ENCODE data around the gene KCNK10. TPM values are rescaled to one million over a fixed set of nuclear protein-coding genes. Genes with fewer than 3 reads are reported as not detected.

KCNK10 gene
- total RNA-seq, 1 experiment from 2014 or later: 1.9 TPM

DNA sequence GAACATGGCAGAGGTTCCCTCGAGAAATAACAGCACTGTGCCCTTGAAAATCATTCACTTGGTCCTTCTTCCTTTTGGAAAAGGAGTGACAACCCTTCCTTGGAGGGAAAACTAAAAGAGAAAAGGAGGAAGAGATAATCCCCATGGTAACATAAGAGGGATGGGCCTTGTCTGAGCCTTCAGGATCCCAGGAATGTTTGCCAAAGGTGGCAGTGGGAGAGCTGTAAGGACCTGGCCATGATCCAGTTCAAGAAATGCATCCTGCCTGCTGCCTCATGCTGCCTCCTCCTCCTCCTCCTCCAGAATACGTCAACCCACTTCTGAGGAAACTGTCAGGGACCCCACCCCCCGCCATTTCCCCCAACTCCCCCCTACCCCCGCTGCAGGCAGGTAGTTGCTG lies 118.8 kb downstream of the KCNK10 start:
- in situ Hi-C loops (cut with HindIII; ENCODE audit: low pct_unique_long_range_greater_than_20kb, low sequenced_read_pairs): no loop called here
- no peak for DNase-seq (ENCODE audit: low read depth, low spot score)

DNA sequence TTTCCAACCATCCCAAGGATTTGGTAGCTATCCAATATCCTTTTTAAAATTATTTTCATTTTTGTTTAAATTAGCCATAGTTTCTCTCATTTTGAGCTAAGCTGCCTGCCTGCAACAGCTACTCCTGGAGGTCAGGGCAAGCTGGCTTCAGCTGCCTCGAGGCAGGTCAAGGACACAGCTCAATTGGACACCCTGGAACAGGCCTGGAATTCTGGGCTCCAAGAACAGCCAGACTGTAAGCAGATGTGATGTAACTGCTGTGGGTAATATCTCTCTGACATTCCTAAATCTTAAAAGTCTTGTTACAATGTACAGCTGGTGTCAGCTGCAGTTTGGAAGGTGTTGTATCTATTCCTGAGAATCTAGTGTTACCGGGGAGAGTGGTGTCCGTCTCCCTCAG lies 119.8 kb downstream of the KCNK10 start:
- DNase-seq (ENCODE audit: low read depth, low spot score): no peak
- in situ Hi-C loops (cut with HindIII; ENCODE audit: low pct_unique_long_range_greater_than_20kb, low sequenced_read_pairs): no loop called here

DNA sequence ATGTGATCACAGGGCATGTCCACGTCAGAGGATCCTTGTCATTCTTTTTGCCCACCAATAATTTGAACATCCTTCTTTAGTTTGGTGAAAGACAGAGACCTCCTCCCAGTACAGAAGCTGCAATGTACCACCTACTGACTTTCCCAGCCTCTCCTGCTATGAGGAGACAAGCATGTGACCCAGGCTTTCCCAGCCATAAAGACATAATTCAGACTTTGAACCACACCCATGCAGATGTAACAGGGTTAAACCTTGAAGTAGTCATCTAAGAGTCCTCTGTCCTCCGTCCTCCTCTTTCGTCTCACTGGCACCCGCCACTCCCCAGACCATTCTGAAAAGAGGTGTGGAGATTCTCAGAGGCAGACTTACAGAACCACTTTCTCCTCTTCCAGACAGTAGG lies 120.8 kb downstream of the KCNK10 start:
- in situ Hi-C loops (cut with HindIII; ENCODE audit: low pct_unique_long_range_greater_than_20kb, low sequenced_read_pairs): no loop called here
- no peak for DNase-seq (ENCODE audit: low read depth, low spot score)

DNA sequence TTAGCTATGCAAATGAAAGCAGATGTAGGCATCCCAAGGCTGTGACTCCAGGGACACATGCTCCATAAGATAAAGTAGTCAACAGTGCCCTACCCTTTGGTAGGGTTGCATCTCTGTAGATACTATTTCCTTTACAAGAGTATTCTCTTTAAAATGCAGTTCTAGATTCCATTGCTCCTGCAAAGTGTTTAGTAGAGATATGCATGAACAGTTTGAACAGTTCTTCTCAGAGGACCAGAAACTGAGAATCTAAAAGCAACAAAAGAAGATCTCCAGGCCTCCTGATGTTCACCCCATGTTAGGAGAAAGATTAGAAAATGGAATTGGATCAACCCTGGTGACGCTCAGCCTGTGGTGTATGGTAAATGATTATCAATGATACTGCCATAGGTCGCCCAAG lies 121.2 kb downstream of the KCNK10 start:
- DNase-seq (ENCODE audit: low read depth, low spot score): no peak
- in situ Hi-C loops (cut with HindIII; ENCODE audit: low pct_unique_long_range_greater_than_20kb, low sequenced_read_pairs): no loop called here

DNA sequence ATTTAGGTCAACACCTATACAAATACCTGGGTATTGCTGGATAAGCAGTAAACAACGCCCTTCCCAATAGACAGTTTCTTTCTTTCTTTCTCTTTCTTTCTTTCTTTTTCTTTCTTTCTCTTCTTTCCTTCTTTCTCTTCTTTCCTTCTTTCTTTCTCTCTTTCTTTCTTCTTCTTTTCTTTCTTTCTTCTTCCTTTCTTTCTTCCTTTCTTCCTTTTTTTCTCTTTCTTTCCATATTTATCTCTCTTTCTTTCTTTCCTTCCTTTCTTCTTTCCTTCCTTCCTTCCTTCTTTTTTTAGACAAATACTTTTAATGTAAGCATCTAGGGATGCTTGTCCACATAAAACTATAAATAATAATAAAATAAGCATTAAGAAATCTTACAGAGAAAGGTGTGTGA lies 123.2 kb downstream of the KCNK10 start:
- DNase-seq (ENCODE audit: low read depth, low spot score): no peak
- in situ Hi-C loops (cut with HindIII; ENCODE audit: low pct_unique_long_range_greater_than_20kb, low sequenced_read_pairs): no loop called here

DNA sequence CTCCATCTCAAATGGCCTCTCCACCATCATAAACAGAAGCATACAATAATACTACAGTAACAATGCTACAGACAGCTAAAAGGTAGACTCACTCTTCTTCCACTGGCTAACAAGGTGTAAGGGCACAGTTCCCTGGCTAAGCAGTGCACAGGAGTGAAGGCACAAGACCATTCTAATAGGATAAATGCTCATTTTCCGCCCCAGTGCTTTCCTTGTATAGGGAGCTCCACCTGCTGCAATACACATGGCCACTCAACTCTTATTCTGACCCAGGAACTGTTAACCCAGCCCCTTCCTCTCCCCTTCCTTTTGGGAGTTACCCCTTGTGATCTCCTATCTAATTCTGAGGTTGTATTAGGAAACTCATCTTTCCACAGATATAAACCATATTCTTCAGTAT lies 124.6 kb downstream of the KCNK10 start:
- DNase-seq (ENCODE audit: low read depth, low spot score): no peak
- in situ Hi-C loops (cut with HindIII; ENCODE audit: low pct_unique_long_range_greater_than_20kb, low sequenced_read_pairs): no loop called here

DNA sequence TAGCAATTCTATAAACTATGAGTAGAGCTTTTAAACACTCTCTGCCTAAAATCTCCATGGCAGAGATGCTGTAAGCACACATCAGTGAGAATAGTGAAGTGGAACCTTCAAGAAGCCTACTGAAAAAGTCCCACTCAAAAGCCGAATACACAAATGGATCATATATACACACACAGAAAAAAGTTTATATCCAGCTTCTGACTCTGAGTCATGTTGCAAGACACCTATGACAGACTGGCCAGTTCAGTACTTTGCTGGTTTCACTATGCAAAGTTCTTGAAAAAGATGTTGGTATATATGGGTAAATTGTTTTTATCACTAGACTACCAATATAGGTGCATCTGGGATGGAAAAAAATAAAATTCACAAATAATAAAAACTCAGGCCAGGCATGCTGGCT lies 126.1 kb downstream of the KCNK10 start:
- in situ Hi-C loops (cut with HindIII; ENCODE audit: low pct_unique_long_range_greater_than_20kb, low sequenced_read_pairs): no loop called here
- DNase-seq (ENCODE audit: low read depth, low spot score): no peak

DNA sequence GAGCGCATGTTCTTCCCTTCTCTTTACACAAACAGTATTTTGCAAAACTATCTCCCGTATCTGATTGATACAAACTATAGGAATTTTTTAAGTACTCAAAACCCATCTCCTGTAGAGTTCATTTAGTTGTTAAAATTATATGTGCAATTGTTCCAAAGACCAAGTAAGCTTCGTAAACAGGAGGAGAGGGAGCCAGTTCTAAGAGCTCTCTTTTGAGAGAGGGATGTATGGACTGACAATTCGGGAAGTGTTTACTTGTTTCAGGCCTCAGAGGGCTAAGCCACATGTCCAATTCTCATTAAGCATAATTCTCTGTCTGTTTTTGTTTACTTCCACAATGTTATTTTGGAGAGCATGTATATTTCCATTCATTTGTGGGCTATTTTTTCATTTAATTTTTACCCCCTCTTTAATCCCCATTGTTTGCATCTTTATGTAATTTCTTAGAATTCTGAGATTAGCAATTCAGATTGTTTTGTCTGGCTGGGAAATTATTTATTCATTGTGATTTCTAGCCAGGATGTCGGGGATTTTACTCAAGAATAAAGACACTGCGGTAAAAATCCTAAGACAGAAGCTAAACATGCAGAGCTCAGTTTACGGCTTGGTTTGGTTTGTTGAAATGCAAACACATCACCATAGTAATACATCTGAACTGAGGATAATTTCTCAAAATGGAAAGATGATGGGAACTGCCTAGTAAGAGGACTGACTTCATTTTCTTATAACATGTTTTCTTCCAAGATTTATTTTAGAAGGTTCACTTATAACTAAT lies 126.8 kb downstream of the KCNK10 start:
- in situ Hi-C loops (cut with HindIII; ENCODE audit: low pct_unique_long_range_greater_than_20kb, low sequenced_read_pairs): no loop called here

DNA sequence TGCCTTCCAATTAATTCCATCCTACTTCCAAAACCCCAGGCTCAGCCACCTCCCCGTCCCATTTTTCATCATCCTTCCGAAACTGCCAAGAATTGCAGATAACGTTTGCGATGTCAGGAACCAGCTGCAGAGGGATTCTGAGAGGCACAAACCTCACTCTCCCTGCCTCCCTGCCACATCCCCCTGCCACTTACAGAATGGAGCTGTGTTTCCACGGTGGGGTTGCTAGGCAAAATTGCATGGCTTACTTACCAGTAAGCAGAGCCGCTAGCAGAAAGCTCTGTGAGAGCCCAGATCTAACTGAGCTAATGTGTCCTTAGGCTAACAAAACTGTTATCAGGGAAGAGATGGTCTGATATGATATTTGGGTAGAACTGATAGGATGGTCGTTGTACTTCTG lies 127.4 kb downstream of the KCNK10 start:
- no peak for DNase-seq (ENCODE audit: low read depth, low spot score)
- in situ Hi-C loops (cut with HindIII; ENCODE audit: low pct_unique_long_range_greater_than_20kb, low sequenced_read_pairs): no loop called here

More for the DNA sequence above, 126.8 kb downstream of the KCNK10 start:
- no peak for DNase-seq (ENCODE audit: low read depth, low spot score)

DNA sequence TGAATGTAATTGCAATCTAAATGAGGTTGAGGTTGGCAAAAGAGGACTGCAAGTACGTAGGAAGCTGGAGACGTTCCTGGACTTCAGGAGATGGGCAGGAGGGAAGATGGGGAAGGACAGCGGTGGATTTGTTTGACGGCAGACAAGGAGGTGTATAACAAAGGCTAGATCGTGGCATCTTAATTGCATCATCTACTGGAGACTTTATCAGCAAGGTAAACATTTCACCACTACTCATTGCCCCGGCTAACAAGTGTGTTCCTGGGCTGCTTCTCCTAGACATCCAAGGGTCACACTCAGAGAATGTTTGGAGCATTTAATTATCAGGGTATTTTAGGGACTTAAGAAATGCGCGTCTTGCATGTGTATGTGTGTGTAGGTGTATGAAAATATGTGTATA lies 128.5 kb downstream of the KCNK10 start:
- DNase-seq (ENCODE audit: low read depth, low spot score): no peak
- in situ Hi-C loops (cut with HindIII; ENCODE audit: low pct_unique_long_range_greater_than_20kb, low sequenced_read_pairs): no loop called here

DNA sequence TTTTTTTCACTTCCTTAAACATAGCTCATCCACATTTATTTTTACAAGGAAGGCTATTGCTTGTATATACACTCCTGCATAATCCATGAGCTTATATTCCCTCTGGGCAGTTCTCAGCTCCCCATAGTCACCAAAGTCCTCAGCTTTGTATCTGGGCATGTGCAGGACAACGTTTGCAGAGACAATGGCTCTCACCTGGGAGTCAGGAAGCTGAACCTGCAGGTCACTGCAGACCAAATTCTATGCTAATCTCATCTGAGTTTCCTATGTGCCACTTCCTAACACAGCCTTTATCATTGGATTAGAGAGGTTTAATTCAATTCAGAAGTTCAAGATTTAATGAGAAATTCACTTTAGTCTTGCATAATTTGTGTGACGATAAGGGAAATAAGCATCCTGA lies 131.5 kb downstream of the KCNK10 start:
- no peak for DNase-seq (ENCODE audit: low read depth, low spot score)
- in situ Hi-C loops (cut with HindIII; ENCODE audit: low pct_unique_long_range_greater_than_20kb, low sequenced_read_pairs): no loop called here

DNA sequence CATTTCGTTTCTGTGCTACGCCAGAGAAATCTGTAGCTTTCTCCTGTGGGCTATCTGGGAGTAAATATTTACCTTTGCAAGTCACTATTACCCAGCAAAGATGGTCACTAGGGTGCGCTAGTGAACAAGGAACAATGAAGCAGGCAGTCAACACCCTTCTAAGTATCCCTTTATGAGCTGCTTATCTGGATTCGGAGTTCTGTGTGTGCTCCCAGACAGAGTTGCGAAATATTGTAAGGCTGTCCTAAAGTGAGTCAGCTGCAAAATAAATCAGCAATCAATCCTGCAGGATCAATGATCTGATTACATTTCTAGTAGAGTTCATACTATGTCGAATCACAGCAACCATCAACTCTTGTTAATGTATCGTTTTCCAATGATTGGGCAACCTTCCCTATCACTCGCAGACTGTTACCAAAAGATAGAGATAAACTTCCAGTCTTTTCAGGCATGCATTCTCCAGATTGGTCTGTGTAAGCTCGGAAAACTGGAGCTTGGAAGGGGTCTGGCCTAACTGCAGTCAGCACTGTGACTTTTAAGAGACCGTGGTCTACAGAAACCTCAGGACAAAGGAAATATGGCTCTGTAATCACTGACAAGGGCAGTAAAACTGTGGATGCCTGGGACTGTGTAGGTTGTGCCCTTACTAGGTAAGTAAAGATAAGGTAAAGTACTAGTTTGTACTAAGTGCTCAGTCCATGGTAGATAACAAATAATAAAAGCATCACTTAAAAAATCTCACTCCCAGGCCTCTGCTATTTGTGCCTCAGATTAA lies 133.5 kb downstream of the KCNK10 start:
- peak; percentile 81 for DNase-seq (ENCODE audit: low read depth, low spot score)
- in situ Hi-C loops (cut with HindIII; ENCODE audit: low pct_unique_long_range_greater_than_20kb, low sequenced_read_pairs): no loop called here

DNA sequence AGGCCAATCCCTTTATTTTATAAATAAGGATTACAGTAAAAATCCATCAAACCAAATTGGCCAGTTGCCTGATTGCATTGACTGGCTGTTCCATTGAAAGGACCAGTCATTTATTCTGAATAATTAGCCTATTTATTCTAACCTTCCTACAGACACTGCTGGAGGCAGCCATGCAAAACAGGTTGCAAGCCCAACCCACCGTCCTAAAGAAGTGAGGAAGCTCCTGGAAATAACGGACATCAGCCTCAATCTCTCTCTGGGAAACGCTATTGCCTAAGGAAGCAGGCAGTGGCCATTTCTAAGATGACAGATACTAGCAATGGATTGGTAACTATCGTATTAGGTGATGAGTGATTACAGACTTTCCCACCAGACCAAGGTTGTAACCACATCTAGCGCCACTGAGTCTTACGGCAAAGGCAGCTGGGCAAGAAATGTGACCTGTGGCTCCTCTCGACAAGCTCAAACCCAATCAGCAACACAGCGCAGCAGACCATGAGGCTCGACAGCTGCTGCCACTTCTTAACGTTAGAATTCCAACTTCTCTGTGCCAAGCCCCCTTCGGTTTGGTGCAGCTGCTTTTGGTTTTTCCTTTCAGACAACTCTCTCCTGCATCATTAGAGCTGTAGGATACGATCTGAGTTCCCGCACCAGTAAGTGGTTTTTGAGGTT lies 134.2 kb downstream of the KCNK10 start:
- in situ Hi-C loops (cut with HindIII; ENCODE audit: low pct_unique_long_range_greater_than_20kb, low sequenced_read_pairs): no loop called here
- DNase-seq (ENCODE audit: low read depth, low spot score): no peak

DNA sequence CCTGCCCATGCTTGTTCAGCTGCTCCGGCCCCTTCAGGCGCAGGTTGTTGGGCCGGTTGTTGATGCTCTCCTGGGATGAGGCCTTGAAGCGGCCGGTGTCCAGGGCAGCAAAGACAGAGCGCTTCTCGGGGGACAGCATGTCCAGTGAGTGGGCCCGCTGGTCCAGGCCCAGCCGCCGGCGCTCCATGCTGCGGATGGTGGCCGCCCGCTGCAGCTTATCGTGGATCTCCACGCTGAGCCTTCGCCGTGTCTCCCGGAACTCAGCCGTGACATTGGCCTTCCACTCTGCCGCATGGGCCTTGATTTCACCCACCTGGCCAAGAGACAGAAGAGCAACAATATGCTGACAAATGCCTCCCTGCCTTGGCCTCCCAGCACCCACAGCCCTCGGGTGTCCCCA lies 137.2 kb downstream of the KCNK10 start:
- in situ Hi-C loops (cut with HindIII; ENCODE audit: low pct_unique_long_range_greater_than_20kb, low sequenced_read_pairs): no loop called here
- DNase-seq (ENCODE audit: low read depth, low spot score): no peak

DNA sequence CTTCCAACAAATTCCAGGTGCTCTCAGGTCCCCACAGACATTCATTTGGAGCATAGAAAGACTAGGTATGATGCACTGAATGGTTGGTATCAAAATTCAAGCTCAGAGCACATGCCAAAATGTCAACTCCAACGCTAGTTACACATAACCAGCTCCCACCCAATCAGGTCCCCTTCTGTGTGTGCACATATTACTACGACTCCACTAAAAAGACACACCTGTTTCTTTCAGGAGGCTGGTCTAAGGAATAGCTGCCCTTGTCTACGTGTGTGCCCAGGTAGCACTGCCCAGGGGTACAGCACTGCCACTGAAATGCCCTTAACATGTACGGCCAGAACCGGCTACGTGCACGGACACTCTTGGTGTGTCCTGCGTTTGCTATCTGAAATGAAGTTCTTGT lies 138.1 kb downstream of the KCNK10 start:
- no peak for DNase-seq (ENCODE audit: low read depth, low spot score)
- in situ Hi-C loops (cut with HindIII; ENCODE audit: low pct_unique_long_range_greater_than_20kb, low sequenced_read_pairs): no loop called here

DNA sequence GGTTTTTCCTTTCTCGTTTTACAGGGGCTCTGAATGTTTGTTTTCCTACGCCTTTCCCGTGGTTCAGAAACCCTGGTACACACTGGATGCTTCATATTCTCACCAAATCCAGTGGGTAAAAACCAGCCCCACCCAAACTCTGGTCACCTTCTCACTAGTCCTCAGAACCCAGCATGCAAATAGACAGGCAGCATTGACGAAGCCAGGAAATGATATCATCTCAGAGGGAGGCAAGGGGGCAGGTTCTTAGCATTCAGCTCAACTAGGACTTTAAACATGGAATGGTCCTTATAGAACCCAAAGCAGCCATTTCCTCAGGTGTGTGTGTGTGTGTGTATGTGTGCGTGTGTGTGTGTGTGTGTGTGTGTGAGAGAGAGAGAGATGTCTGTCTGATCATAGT lies 142.0 kb downstream of the KCNK10 start:
- in situ Hi-C loops (cut with HindIII; ENCODE audit: low pct_unique_long_range_greater_than_20kb, low sequenced_read_pairs): no loop called here
- DNase-seq (ENCODE audit: low read depth, low spot score): no peak

DNA sequence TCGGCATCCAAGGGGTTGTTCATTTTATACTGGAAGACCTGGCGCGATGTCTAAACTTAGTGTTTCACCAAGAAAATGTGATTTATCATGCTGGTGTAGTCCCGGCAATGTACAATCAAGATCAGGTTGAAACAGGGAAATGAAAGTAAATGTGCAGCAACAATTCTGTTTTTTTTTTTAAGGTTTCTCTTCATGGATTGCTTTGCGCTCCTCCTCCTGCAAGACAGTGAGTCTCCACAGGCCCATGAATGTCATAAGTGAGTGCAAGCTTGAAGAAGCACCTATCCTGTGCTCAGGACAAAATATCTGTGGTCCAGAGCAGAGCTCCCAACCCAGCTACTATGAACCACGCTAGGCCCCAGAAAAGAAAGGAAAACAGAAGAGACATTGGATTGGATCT lies 143.4 kb downstream of the KCNK10 start:
- in situ Hi-C loops (cut with HindIII; ENCODE audit: low pct_unique_long_range_greater_than_20kb, low sequenced_read_pairs): no loop called here
- DNase-seq (ENCODE audit: low read depth, low spot score): no peak

DNA sequence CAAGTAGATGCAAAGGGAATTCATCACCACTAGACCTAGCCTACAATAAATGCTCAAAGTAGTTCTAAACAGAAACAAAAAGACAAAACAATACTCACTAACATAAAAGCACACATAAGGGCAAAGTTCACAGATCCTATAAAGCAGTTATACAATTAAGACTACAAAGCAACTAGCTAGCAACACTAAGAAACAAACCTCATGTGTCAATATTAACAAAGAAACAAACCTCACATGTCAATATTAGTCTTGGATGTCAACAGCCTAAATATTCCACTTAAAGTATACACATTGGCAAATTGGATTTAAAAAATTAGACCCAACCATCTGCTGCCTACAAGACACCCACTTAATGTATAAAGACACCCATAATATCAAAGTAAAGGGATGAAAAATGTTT lies 152.7 kb downstream of the KCNK10 start:
- DNase-seq (ENCODE audit: low read depth, low spot score): no peak
- in situ Hi-C loops (cut with HindIII; ENCODE audit: low pct_unique_long_range_greater_than_20kb, low sequenced_read_pairs): no loop called here

All from SK-MEL-5 (cell line).